Amygdala (tissue), 56 donors: ENCODE results near the gene BBX.
A peak's percentile ranks its signal among the peaks of the same experiment; 100 is the strongest.

Experiments used
- DNase-seq, 56 donors: peaks; one replicate each; lab custom pipeline; 2025; lab: John Stamatoyannopoulos, UW

The BBX gene

GRCh38 chr3:107596639-107597038, 73.9 kb downstream of the BBX start:
- no peak for DNase-seq

GRCh38 chr3:107598926-107599771, 76.4 kb downstream of the BBX start:
- peak in 34 of 56 donors; percentile 1 to 45 (median 16) for DNase-seq

- DNase-seq: no peak
Observed at GRCh38 chr3:107599772-107600145, 77.0 kb downstream of the BBX start.

- no peak for DNase-seq
Observed at GRCh38 chr3:107600780-107601179, 78.0 kb downstream of the BBX start.

DNA sequence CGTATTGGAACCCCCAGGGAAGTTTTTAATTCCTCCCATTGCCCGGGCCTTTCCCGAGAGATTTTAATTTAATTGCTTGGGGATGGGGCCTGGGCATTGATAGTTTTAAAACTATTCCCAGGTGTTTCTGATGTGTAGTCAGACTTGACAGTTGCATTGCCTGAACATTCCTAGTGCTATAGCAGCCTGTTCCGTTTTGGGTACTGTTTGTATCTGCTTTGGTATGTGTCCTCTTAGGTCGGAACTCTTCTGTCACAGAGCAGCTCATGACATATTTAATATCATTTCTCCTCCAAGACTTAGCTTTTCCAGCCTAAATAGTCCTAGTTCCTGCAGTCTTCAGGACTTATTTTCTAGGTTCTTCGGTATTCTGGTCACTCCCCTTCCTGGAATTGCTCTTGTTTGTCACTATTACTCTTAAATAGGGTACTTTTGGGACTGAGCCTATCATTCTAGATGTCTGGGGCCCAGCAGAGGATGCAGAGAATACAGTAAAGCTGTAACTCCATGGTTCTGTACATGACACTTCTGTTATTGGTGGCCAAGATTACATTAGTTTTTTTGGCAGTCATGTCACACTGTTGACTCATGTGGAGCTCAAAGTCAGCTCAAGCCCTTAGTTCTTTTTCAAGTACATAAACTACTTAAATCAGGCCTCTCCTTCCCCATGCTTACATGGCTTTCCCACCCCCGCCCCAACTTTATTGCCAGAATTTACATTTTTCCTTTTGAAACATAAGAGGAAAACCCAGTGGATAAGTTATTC, 81.5 kb downstream of the BBX start:
- DNase-seq: no peak

GRCh38 chr3:107611775-107612469, 89.2 kb downstream of the BBX start:
- DNase-seq: no peak

GRCh38 chr3:107612664-107613084, 89.9 kb downstream of the BBX start:
- DNase-seq: no peak

- no peak for DNase-seq
Observed at GRCh38 chr3:107619549-107619948, 96.8 kb downstream of the BBX start.

DNA sequence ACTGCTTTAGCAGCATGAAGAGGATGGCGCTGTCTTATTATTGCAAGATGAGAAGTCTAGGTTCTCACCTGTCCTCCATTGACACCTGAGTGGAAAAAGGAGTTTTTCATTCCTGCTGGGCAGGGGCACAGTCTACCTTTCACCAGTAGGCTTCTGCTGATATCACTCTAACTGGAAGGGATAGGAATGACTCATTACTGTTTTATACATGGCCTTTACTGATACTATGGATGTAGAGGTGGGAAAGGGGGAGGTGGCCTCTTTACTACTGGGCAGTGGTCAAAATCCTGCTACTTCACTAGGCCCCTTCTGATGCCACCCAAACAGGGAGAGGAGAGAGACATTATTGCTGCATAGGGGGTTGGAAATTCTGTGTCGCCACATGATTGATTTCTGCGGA, 97.8 kb downstream of the BBX start:
- no peak for DNase-seq

DNA sequence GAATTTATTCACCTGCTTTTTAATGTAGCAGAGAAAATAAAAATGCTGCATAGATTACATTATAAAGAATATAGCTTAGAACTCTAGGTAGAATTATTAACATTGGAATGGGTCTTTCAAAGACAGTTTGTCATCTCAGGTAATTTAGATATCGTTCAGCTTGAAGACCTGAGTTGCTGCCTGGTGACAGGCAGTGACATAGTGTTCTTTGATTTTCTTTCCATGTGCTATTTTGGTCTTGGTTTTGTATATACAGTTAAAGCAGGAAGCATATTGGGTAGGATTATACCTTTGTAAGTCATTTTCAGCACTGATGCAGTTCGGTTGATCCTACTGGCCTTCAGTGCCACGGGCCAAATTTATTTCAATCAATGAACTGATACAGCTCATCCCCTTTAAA, 98.7 kb downstream of the BBX start:
- DNase-seq: no peak

GRCh38 chr3:107627962-107628542, 105.3 kb downstream of the BBX start:
- no peak for DNase-seq

DNA sequence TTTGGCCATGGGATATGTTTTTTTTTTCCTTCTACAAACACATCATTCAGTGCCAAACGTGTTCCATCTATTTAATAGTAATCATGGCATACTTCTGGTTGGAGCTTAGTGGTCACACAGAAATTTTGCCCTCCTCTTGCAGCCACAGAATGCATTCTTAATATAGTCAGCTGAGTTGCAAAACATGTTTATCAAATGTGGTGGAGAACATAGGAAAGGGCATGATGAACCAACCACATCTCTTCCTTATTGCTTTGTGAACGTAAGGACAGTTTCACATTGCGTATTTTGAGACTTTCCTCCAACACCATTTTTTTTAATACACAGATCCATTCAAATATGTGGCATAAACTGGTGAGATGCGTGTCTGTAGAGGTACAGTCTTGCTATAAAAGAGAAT, 106.8 kb downstream of the BBX start:
- no peak for DNase-seq

GRCh38 chr3:107630779-107631178, 108.0 kb downstream of the BBX start:
- no peak for DNase-seq

DNA sequence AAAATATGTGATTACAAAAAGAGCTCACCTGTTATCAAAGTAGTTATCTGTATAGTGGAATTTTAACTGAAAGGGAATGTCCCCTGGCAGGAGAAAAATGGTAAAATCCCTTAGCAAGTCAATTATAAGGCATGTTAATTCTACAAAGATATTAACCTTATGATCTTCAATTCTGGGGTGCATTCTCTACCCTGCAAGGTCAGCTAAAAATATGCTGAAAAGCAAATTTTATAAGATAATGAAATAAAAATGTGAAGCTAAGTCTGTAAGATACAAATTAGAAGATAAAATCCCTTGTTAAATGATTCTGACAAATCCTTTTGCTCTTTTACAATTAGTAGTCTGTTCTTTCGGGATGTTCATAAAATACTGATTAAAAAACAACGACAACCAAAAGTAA, 109.8 kb downstream of the BBX start:
- no peak for DNase-seq

DNA sequence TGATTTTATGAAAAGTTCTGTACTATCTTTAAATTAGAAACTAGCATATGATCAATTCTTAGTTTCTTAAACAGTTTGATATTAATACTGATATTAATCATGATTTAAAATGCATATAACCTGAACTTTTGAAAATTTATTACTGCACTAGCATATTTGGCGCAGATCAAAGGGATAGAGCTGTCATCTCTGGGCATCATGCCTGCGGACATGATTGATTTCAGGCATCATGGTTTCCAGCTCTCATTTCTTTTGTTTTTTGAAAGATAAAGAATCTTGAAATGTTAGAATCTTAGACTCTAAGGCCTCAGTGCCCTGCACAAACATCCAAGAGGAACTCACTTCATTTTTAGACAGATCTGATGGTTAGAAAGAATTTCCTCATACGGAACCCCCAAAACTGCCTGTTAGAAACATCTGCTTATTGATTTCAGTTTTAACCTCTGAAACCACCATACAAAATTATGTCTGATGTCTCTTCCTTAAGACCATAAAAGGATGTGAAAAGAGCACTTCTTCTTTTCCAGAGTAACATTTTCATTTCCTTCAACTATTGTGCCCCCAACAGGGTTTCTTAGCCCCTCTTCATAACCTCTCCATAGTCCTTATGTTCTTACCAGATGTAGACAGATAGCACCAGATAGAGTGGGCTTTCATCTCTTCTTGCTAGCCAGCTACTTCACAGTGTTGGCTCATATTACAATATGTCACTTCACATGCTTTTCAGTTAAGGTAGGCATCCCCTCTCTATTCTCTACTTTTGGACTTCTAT, 110.8 kb downstream of the BBX start:
- no peak for DNase-seq

DNA sequence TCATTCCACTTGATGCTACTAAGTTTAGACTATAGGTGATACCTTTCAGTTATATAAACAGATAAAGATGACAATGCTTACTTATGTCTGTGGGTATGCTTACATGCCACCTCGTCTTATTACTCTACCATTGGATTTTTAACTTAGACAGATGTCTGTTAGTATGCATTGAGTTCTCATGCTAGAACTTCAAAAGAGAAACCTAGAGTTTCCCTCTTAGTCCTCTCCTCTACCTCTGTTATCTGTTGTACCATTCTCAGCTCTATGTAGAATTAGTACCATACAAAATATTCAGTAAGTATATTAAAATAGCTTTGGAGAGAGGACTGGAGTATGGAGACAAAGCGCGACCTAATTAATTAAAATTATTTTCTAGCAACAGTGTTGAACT, 111.3 kb downstream of the BBX start:
- DNase-seq: no peak

- no peak for DNase-seq
Observed at GRCh38 chr3:107637416-107638183, 114.8 kb downstream of the BBX start.

GRCh38 chr3:107641572-107642307, 119.0 kb downstream of the BBX start:
- no peak for DNase-seq
